ENCODE results near the gene VSX1. TPM values are rescaled to one million over a fixed set of nuclear protein-coding genes. Genes with fewer than 3 reads are reported as not detected.

The VSX1 gene
- total and polyA plus RNA-seq, 9 of the 15 experiments (the other 6 are each of a cell fraction or from before 2014, with no cell fraction given): not detected

DNA sequence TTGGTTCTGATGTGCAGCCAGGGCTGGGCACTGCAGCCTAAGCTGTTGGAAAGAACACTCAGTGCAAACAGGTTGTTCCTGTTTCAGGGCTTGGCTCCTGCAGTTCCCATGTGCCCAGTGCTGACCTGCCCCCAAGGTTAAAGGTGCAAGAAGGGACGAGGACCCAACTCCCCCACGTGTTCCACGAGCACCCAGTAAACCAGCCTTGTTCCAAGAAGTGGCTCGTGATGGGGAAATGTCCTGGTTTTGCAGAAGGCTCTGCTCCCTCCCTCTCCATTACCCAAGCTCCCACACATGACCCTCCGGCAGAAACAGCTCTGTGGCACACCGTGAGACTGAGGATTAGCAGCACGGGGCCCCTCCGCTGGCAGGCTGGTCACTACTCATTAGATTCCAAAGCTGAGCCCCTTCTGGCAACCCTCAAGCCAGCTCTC lies 33.4 kb downstream of the VSX1 start:
- Histone ChIP-seq H3K9ac (ENCODE audit: insufficient read depth in 1 of 2, low read depth in 2 of 2, low read length in 2 of 2) (no peak overlapping the region), H3K4me1 (replicated peaks in 1 of 2; ENCODE audit: control insufficient read depth in 2 of 2, insufficient read depth in 2 of 2, low read length in 2 of 2) (no peaks in the 10 kb centered on the region), H3K27me3 (ENCODE audit: control insufficient read depth in 2 of 2, insufficient read depth in 2 of 2, low read length in 2 of 2) (peaks cover 5 to 61% of the 10 kb centered on the region in 2 experiments; a peak in 4 of 5 replicates), H3K79me2 (ENCODE audit: control insufficient read depth, insufficient read depth, low read length) (no peaks in the 10 kb centered on the region), H3K9me3 (replicated peaks; ENCODE audit: control insufficient read depth, insufficient read depth, low read depth, low read length) (no peaks in the 10 kb centered on the region), H3K36me3 (ENCODE audit: control insufficient read depth, insufficient read depth, low read length) (no peaks in the 10 kb centered on the region), H3K9me1 (ENCODE audit: control insufficient read depth, insufficient read depth, low read length) (no peaks in the 10 kb centered on the region), H3K27ac (ENCODE audit: extremely low read depth, low read depth, low read length) (no peak overlapping the region), H3K4me2 (ENCODE audit: insufficient read depth, low read length) (no peak overlapping the region), H4K20me1 (replicated peaks; ENCODE audit: control insufficient read depth, insufficient read depth, low read length) (no peaks in the 10 kb centered on the region; the same call in 1 of the 2 replicates), H3K4me3 (no peak overlapping the region), H2AFZ (ENCODE audit: low read depth, low read length) (no peak overlapping the region)
- ChIA-PET POLR2A (no interaction called here), CTCF (ENCODE audit: low intra/inter-chr PET ratio) (no interaction called here)
- BruUV-seq (replicated peaks): no TSS peak
- ATAC-seq: no peak
- intact Hi-C loops (cut with micrococcal nuclease): no loop called here
- FAIRE-seq: no peak
- 0% methylated on average over 8 of the region's 8 CpGs for WGBS (ENCODE audit: insufficient coverage, low coverage, missing lambda C conversion rate)
- no peak for DNase-seq (ENCODE audit: extremely low read depth in 1 of 4, low spot score in 3 of 4)
- in situ Hi-C loops (cut with MboI): no loop called here
- TF ChIP-seq CHCHD3 (CRISPR knock-in tag; IDR thresholded peaks at IDR 0.05) (no peak), LARP7 (IDR thresholded peaks at IDR 0.05) (no peak), ZEB2 (IDR thresholded peaks at IDR 0.05) (no peak), ZNF3 (CRISPR knock-in tag; IDR thresholded peaks at IDR 0.05) (no peak), ARID1B (IDR thresholded peaks at IDR 0.05) (no peak), BDP1 (IDR thresholded peaks at IDR 0.05; ENCODE audit: insufficient read depth, insufficient read length) (no peak), KAT7 (CRISPR knock-in tag; IDR thresholded peaks at IDR 0.05; ENCODE audit: borderline replicate concordance) (no peak), ZNF589 (CRISPR knock-in tag; IDR thresholded peaks at IDR 0.05; ENCODE audit: low read depth) (no peak)
- TF ChIP-seq, protein P1, sequence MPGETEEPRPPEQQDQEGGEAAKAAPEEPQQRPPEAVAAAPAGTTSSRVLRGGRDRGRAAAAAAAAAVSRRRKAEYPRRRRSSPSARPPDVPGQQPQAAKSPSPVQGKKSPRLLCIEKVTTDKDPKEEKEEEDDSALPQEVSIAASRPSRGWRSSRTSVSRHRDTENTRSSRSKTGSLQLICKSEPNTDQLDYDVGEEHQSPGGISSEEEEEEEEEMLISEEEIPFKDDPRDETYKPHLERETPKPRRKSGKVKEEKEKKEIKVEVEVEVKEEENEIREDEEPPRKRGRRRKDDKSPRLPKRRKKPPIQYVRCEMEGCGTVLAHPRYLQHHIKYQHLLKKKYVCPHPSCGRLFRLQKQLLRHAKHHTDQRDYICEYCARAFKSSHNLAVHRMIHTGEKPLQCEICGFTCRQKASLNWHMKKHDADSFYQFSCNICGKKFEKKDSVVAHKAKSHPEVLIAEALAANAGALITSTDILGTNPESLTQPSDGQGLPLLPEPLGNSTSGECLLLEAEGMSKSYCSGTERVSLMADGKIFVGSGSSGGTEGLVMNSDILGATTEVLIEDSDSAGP (CRISPR knock-in tag; IDR thresholded peaks at IDR 0.05): no peak

Data from K562 (cell line).